GM12875 (cell line): ENCODE measurements around the gene ZNF730.
"Not testable (repeated sequence)": the region's sequence is repeated elsewhere in the genome, so short reads cannot be mapped to it uniquely, and the experiment has no call there.

Source experiments
- H3K4me3 ChIP-seq: one replicate; pipeline ENCODE4 v1.5.1; 2011; ENCODE audit warnings: low read depth, low read length, control low read depth
- CTCF ChIP-seq: IDR thresholded peaks from 2 replicates; pipeline ENCODE4 v1.5.1; 2011; ENCODE audit warnings: low read depth, mild to moderate bottlenecking, control low read depth, inconsistent platforms, low read length, moderate library complexity, borderline replicate concordance; ENCODE audit not compliant: insufficient read depth

Gene ZNF730

GRCh38 chr19:23098286-23098685, 18.5 kb upstream of the ZNF730 start:
- H3K4me3 ChIP-seq = no peak overlapping the region
- no peak for TF ChIP-seq CTCF

GRCh38 chr19:23098988-23099387, 17.8 kb upstream of the ZNF730 start:
- TF ChIP-seq CTCF = no peak
- H3K4me3 ChIP-seq = no peak overlapping the region

GRCh38 chr19:23099966-23100365, 16.9 kb upstream of the ZNF730 start:
- H3K4me3 ChIP-seq = no peak overlapping the region
- TF ChIP-seq CTCF = no peak

- H3K4me3 ChIP-seq = no peak overlapping the region
- no peak for TF ChIP-seq CTCF
Observed at GRCh38 chr19:23101241-23101640, 15.6 kb upstream of the ZNF730 start.

- TF ChIP-seq CTCF = no peak
- no peak overlapping the region for H3K4me3 ChIP-seq
Observed at GRCh38 chr19:23118400-23118799, 1.6 kb downstream of the ZNF730 start.

GRCh38 chr19:23134211-23134610, 17.4 kb downstream of the ZNF730 start:
- not testable (repeated sequence) for H3K4me3 ChIP-seq

GRCh38 chr19:23145617-23146415, 29.0 kb downstream of the ZNF730 start:
- TF ChIP-seq CTCF = no peak
- no peak overlapping the region for H3K4me3 ChIP-seq

GRCh38 chr19:23160766-23161165, 43.9 kb downstream of the ZNF730 start:
- no peak for TF ChIP-seq CTCF
- no peak overlapping the region for H3K4me3 ChIP-seq

- not testable (repeated sequence) for H3K4me3 ChIP-seq
Observed at GRCh38 chr19:23168286-23168685, 51.5 kb downstream of the ZNF730 start.
